Coronary artery (tissue), 2 donors: ENCODE measurements around the gene NMT1.
"Not testable (repeated sequence)": the region's sequence is repeated elsewhere in the genome, so short reads cannot be mapped to it uniquely, and the experiment has no call there.

ENCODE experiments used
- DNase-seq: peaks from one replicate; pipeline ENCODE4 v3.0.0-alpha.2; 2017; ENCODE audit warnings: low spot score
- H3K27ac ChIP-seq, 2 donors: fragments of 200-600 bp; sonication (generic); one replicate each; pipeline ENCODE4 v1.5.1; 2016 to 2019
- H3K4me3 ChIP-seq: fragments of 200-600 bp; sonication (generic); 2 replicates; pipeline ENCODE4 v1.5.1; 2016; ENCODE audit warnings: mild to moderate bottlenecking, moderate library complexity
- TF ChIP-seq, protein P1 (sequence below): fragments of 200-600 bp; sonication (generic); IDR thresholded peaks from one replicate; pipeline ENCODE4 v1.5.1; 2019; ENCODE audit warnings: antibody characterized with exemption

Gene NMT1

DNA sequence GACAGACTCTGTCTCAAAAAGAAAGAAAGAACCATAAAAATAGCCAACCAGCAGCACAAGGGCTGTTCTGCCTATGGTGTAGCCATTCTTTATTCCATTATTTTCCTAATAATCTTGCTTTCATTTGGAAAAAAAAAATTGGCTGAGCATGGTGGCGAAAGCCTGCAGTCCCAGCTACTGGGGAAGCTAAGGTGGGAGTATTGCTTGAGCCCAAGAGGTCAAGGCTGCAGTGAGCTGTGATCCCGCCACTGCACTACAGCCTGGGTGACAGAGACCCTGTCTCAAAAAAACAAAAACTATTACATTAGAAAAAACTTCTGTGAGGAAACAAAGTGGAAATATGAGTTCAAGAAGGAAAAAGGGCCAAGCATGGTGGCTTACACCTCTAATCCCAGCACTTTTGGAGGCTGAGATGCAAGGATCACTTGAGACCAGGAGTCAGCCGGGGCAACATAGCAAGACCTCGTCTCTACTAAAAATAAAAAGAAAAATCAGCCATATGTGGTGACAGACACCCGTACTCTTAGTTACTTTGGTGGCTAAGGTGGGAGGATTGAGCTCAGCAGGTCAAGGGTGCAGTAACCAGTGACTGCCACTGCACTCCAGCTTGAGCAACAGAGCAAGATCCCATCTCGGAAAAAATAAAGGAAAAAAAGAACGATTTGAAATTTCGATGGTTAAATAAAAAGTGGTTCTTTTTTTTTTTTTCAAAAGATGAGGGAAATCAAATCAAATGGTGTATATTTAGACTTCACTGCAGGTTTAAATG lies 12.1 kb upstream of the NMT1 start:
- no peak overlapping the region for H3K4me3 ChIP-seq
- TF ChIP-seq, protein P1, sequence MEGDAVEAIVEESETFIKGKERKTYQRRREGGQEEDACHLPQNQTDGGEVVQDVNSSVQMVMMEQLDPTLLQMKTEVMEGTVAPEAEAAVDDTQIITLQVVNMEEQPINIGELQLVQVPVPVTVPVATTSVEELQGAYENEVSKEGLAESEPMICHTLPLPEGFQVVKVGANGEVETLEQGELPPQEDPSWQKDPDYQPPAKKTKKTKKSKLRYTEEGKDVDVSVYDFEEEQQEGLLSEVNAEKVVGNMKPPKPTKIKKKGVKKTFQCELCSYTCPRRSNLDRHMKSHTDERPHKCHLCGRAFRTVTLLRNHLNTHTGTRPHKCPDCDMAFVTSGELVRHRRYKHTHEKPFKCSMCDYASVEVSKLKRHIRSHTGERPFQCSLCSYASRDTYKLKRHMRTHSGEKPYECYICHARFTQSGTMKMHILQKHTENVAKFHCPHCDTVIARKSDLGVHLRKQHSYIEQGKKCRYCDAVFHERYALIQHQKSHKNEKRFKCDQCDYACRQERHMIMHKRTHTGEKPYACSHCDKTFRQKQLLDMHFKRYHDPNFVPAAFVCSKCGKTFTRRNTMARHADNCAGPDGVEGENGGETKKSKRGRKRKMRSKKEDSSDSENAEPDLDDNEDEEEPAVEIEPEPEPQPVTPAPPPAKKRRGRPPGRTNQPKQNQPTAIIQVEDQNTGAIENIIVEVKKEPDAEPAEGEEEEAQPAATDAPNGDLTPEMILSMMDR = no peak
- no peak for DNase-seq
- H3K27ac ChIP-seq = no peak overlapping the region

DNA sequence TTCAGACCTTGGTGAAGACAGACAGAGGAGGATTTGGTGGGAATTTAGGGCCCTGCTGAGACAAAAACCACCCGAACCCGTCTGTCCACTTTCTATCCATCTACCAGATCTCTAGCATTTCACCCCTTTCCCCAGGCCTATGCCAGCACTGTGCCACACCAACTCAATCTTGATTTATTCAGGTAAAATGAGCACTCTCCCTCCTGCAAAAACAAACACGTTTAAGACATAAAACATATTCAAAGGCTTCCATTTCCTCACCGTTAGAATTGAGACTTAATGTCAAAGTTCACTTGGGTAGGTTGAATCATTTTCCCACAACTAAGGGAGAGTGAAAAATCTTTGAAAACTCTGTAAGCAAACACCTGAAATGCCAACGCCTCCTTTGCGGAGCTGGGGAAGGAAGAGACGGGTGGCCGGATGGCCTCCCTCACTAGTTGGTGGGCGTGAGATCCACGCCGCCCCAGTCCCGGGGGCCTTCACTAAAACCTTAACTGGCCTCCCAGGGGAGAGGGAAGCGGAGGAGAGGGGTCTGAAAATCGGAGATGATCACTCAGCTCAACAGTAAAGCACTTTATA lies 10.5 kb upstream of the NMT1 start:
- H3K4me3 ChIP-seq = peak overlapping the region; percentile 79
- peak overlapping the region; percentile 76 to 98 for H3K27ac ChIP-seq
- TF ChIP-seq, protein P1 = no peak
- DNase-seq = no peak

DNA sequence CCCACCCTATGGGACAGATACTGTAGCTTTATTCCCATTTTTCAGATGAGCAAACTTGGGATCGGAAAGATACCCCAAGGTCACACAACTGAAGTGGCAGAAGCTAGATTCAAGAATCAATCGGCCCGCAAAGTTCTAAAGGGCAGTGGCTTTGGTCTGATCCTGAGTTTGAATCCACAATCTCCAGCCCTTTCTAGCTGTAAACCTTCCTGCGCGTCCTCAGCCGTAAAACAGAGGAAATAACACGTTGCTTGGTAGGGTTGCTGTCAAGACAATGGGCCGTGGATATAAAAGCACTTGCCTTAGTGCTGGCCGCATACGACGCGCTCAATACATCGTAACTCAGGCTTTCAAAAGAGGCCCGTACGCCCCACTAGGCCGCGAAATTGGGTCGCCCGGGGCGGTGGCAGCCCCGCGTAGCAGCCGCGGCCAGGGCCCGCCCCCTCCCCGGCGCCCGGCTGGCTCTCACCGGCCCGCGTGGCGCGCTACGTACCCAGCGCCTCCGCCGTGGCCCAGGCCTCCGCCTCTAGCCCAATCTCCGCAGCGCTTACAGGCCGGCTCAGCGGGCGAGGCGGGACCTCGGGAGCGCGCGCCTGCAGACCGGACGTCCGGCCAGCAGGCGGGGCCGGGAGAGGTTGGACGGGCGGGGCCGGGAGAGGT lies 9.9 kb upstream of the NMT1 start, which contains the start of gene DCAKD:
DCAKD (minus strand) TSS at position 573 of the 660 bp plus-strand sequence. CDS start 16,747 bp downstream, outside the sequence.
- H3K27ac ChIP-seq = peak within 1 kb of the TSS; percentile 86 to 98
- peak; percentile 96 for DNase-seq
- peak within 1 kb of the TSS; percentile 79 for H3K4me3 ChIP-seq
- TF ChIP-seq, protein P1 = no peak

DNA sequence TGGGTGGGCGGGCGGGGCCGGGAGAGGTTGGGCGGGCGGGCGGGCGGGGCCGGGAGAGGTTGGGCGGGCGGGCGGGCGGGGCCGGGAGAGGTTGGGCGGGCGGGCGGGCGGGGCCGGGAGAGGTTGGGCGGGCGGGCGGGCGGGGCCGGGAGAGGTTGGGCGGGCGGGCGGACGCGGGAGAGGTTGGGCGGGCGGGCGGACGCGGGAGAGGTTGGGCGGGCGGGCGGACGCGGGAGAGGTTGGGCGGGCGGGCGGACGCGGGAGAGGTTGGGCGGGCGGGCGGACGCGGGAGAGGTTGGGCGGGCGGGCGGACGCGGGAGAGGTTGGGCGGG lies 9.4 kb upstream of the NMT1 start:
- peak overlapping the region; percentile 86 to 92 for H3K27ac ChIP-seq
- DNase-seq = not testable (repeated sequence)
- H3K4me3 ChIP-seq = peak overlapping the region; percentile 79

DNA sequence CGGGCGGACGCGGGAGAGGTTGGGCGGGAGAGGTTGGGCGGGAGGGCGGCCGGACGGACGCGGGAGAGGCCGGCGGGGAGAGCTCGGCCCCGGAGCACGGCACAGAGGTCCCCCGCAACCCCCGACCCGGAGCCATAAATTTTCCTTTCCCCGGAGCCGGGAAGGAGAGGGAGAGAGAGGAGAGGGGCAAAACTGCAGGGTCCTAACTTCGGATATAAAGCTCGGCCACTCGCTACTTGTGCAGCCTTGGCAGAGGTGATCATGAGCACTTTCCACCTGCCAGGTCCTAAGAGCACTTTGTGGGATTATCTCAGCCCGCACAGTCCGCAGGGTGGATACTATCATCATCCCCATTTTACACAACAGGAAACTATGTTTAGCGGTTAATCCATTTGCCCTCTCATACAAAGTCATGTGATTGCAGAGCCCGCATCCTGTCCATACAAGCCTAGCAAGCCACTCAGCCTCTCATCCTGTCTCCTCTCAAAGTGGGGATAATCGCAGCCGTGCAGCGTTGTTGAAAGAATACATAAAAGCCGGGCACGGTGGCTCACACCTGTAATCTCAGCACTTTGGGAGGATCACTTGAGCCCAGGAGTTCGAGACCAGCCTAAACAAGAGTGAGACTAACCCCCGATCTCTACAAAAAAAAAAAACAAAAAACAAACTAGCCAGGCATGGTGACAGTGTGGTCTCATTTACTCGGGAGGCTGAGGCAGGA lies 8.9 kb upstream of the NMT1 start:
- peak overlapping the region; percentile 78 for H3K4me3 ChIP-seq
- TF ChIP-seq, protein P1 = no peak
- peak overlapping the region; percentile 86 to 92 for H3K27ac ChIP-seq
- peak; percentile 81 for DNase-seq

DNA sequence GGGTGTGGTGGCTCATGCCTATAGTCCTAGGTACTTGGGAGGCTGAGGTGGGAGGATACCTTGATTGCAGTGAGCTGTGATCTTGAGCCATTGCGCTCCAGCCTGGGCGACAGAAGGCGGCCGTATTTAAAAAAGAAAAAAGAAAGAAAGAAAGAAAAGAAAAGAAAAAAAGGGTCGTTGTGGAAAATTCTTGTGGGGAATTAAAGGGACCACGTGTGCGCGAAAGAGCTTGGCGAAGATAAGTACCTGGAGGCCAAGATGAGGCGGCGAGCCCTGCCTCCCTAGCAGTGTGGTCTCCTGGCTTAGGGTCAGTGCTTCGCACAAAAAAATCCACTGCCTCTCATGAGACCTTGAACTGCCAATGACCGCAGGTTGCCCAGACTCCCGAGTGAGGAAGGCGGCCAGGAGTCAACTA lies 728 bp upstream of the NMT1 start:
- TF ChIP-seq, protein P1 = no peak
- DNase-seq = no peak
- peak overlapping the region; percentile 80 to 92 for H3K27ac ChIP-seq
- H3K4me3 ChIP-seq = peak overlapping the region; percentile 82

DNA sequence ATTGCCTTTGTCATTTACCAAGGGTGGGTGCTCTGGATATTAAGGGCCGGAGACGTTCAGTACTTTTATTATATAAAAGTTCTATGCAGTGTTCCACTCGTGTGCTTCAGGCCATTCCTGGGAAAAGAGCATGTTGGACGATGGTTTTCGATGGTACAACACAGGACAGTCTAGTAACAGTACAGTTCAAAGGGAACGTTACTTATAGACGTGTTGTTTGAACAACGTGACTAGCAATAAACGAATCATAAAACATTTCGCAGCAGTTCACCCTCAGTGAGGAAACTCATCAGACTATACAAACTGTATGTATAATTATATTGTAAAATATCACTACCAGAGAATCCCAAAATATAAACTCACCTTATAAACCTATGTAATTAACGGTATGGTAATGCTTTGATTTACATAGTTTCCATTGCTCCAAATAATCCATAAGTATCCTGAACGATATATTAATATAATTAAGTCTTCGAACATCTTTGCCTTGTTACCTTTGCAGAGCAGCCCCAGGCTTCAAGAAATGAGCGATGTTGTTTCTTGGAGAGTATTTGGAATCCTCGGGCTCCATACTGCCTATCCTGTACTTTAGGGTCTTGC lies 589 bp downstream of the NMT1 start:
- no peak for DNase-seq
- Histone ChIP-seq H3K27ac (peak overlapping the region; percentile 80 to 93), H3K4me3 (peak overlapping the region; percentile 82)
- TF ChIP-seq, protein P1 = no peak
